ENCODE data around the gene REN.

Gene REN

GRCh38 chr1:204106825-204107224 is 59.3 kb downstream of the REN start:
- DNase-seq: no peak

DNA sequence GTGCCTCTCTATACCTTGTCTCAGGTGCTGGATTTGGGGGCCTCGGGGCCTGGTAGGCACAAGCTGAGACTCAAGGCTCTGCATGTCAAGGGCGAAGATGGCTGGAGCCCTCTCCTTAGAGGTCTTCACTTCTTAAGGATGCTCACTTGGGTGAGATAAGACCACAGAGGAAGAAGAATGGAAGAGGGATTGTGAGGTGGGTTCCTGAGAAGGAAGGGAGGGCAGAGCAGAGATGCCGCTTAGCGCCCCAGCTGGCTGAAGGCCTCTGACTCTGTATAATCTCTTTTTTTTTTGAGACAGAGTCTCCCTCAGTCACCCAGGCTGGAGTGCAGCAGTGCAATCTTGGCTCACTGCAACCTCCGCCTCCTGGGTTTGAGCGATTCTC is 61.0 kb downstream of the REN start:
- no peak for DNase-seq

All from activated CD4-positive, CD25-positive, alpha-beta regulatory T cell (primary cell).